Endodermal cell (in vitro differentiated cells): ENCODE measurements around the gene NPBWR2. TPM values are rescaled to one million over a fixed set of nuclear protein-coding genes. Genes with fewer than 3 reads are reported as not detected.

Experiments used
- DNase-seq: peaks from one replicate; pipeline ENCODE4 v3.0.0-alpha.2; 2017
- H3K27ac ChIP-seq: 2 replicates; pipeline ENCODE4 v1.5.1; 2013; ENCODE audit warnings: mild to moderate bottlenecking, low read depth, low read length, moderate library complexity
- H3K27me3 ChIP-seq: 2 replicates; pipeline ENCODE4 v1.6.1; 2013; ENCODE audit warnings: mild to moderate bottlenecking, low read length, moderate library complexity; ENCODE audit not compliant: insufficient read depth, control insufficient read depth, poor library complexity, severe bottlenecking
- H3K36me3 ChIP-seq: 2 replicates; pipeline ENCODE4 v1.7.0; 2013; ENCODE audit warnings: mild to moderate bottlenecking, low read length, moderate library complexity; ENCODE audit not compliant: control insufficient read depth, insufficient read depth
- H3K4me1 ChIP-seq: one replicate; pipeline ENCODE4 v1.7.0; 2013; ENCODE audit warnings: low read length; ENCODE audit not compliant: control insufficient read depth, insufficient read depth
- H3K4me3 ChIP-seq: 2 replicates; pipeline ENCODE4 v1.5.1; 2013; ENCODE audit warnings: mild to moderate bottlenecking, low read length, moderate library complexity
- H3K9ac ChIP-seq: 2 replicates; pipeline ENCODE4 v1.6.1; 2013; ENCODE audit warnings: mild to moderate bottlenecking, low read length, moderate library complexity; ENCODE audit not compliant: poor library complexity, severe bottlenecking; ENCODE audit errors: extremely low read depth
- H3K9me3 ChIP-seq: 2 replicates; pipeline ENCODE4 v1.6.1; 2013; ENCODE audit warnings: mild to moderate bottlenecking, low read length, moderate library complexity; ENCODE audit not compliant: control insufficient read depth
- H3K27ac Mint-ChIP-seq: 2 replicates; pipeline ENCODE4 v1.8.0; 2020; ENCODE audit warnings: mixed read lengths
- H3K27me3 Mint-ChIP-seq: 2 replicates; pipeline ENCODE4 v1.8.0; 2021; ENCODE audit warnings: mild to moderate bottlenecking, mixed read lengths; ENCODE audit not compliant: insufficient read depth
- H3K36me3 Mint-ChIP-seq: 2 replicates; pipeline ENCODE4 v1.8.0; 2020; ENCODE audit warnings: low read depth, mixed read lengths
- H3K4me1 Mint-ChIP-seq: 2 replicates; pipeline ENCODE4 v1.8.0; 2020; ENCODE audit warnings: mixed read lengths
- H3K4me3 Mint-ChIP-seq: 2 replicates; pipeline ENCODE4 v1.8.0; 2020; ENCODE audit warnings: mild to moderate bottlenecking, moderate library complexity, mixed read lengths
- H3K9me3 Mint-ChIP-seq: 2 replicates; pipeline ENCODE4 v1.8.0; 2020; ENCODE audit warnings: mild to moderate bottlenecking, mixed read lengths
- CTCF ChIP-seq: fragments of 200-600 bp; sonication (generic); conservative IDR thresholded peaks from 2 replicates; pipeline ENCODE4 v1.5.0; 2021; ENCODE audit warnings: antibody characterized with exemption, mild to moderate bottlenecking
- WGBS, 2 experiments: methylation state at CpG; one replicate each; pipeline versions ENCODE4 v1.1.5 to v1.1.7; 2013; ENCODE audit warnings: missing lambda C conversion rate in 2 of 2, mixed read lengths in 1 of 2; ENCODE audit not compliant: insufficient coverage in 1 of 2, insufficient read length in 1 of 2; 5-methylcytosine and 5-hydroxymethylcytosine counted together
- total RNA-seq, 2 donors: library from RNA; stranded (reverse); fragmentation: NEBNext Ultra II Directional in 1 of 2; extraction: Animal tissue kit (Norgen Biotek cat#: 25700) in 1 of 2; gene quantifications; 2 replicates in 1 of 2; 3 replicates in 1 of 2; pipeline ENCODE4 v1.2.1, GENCODE V29; 2021

Gene NPBWR2
- total RNA-seq, 2 donors from 2014 or later = not detected

GRCh38 chr20:64114356-64114971, 7.1 kb upstream of the NPBWR2 start:
- peak; percentile 29 for DNase-seq
- no peak for TF ChIP-seq CTCF
- 91 to 97% methylated on average over 13 to 14 of the region's 14 CpGs for WGBS, 2 experiments

GRCh38 chr20:64113796-64114355, 6.5 kb upstream of the NPBWR2 start:
- no peak overlapping the region for H3K27ac Mint-ChIP-seq
- H3K9me3 Mint-ChIP-seq = no peaks in the 10 kb centered on the region
- no peaks in the 10 kb centered on the region for H3K36me3 ChIP-seq
- no peaks in the 10 kb centered on the region for H3K4me1 ChIP-seq
- WGBS, 2 experiments = 93% methylated on average over 8 to 13 of the region's 13 CpGs
- no peak overlapping the region for H3K4me3 Mint-ChIP-seq
- H3K4me1 Mint-ChIP-seq = no peaks in the 10 kb centered on the region
- no peak overlapping the region for H3K27ac ChIP-seq
- no peak overlapping the region for H3K9ac ChIP-seq
- DNase-seq = peak; percentile 36
- no peaks in the 10 kb centered on the region for H3K27me3 Mint-ChIP-seq
- TF ChIP-seq CTCF = no peak
- no peaks in the 10 kb centered on the region for H3K9me3 ChIP-seq
- no peaks in the 10 kb centered on the region for H3K27me3 ChIP-seq
- no peak overlapping the region for H3K4me3 ChIP-seq
- H3K36me3 Mint-ChIP-seq = no peaks in the 10 kb centered on the region

More at GRCh38 chr20:64114356-64114971, 7.1 kb upstream of the NPBWR2 start:
- Histone ChIP-seq H3K4me3 (no peak overlapping the region), H3K9me3 (no peaks in the 10 kb centered on the region), H3K27ac (no peak overlapping the region), H3K36me3 (no peaks in the 10 kb centered on the region), H3K4me1 (no peaks in the 10 kb centered on the region), H3K27me3 (no peaks in the 10 kb centered on the region), H3K9ac (no peak overlapping the region)
- no peak overlapping the region for H3K27ac Mint-ChIP-seq
- H3K9me3 Mint-ChIP-seq = no peaks in the 10 kb centered on the region
- no peak overlapping the region for H3K4me3 Mint-ChIP-seq
- H3K4me1 Mint-ChIP-seq = no peaks in the 10 kb centered on the region
- no peaks in the 10 kb centered on the region for H3K36me3 Mint-ChIP-seq
- H3K27me3 Mint-ChIP-seq = no peaks in the 10 kb centered on the region

GRCh38 chr20:64113444-64113775, 6.0 kb upstream of the NPBWR2 start:
- Histone ChIP-seq H3K4me3 (no peak overlapping the region), H3K27ac (no peak overlapping the region), H3K36me3 (no peaks in the 10 kb centered on the region), H3K27me3 (no peaks in the 10 kb centered on the region), H3K9me3 (no peaks in the 10 kb centered on the region), H3K4me1 (no peaks in the 10 kb centered on the region), H3K9ac (no peak overlapping the region)
- Mint-ChIP-seq H3K27ac (no peak overlapping the region), H3K4me1 (no peaks in the 10 kb centered on the region), H3K36me3 (no peaks in the 10 kb centered on the region), H3K27me3 (no peaks in the 10 kb centered on the region), H3K9me3 (no peaks in the 10 kb centered on the region), H3K4me3 (no peak overlapping the region)
- WGBS, 2 experiments = 86 to 95% methylated on average over 3 to 6 of the region's 6 CpGs
- no peak for DNase-seq
- TF ChIP-seq CTCF = no peak
